ENCODE data around the gene RNF220.

Gene RNF220

GRCh38 chr1:44616991-44617702, 212.1 kb downstream of the RNF220 start:
- DNase-seq, result no peak

GRCh38 chr1:44617703-44618029, 212.6 kb downstream of the RNF220 start:
- DNase-seq, result no peak

GRCh38 chr1:44619261-44619900, 214.3 kb downstream of the RNF220 start:
- DNase-seq, result no peak

GRCh38 chr1:44620072-44620471, 215.0 kb downstream of the RNF220 start:
- DNase-seq, result no peak

- DNase-seq, result no peak
Measured at GRCh38 chr1:44621841-44622286, 216.8 kb downstream of the RNF220 start.

- no peak for DNase-seq
Measured at GRCh38 chr1:44624268-44624901, 219.3 kb downstream of the RNF220 start.

- no peak for DNase-seq
Measured at GRCh38 chr1:44625348-44625747, 220.3 kb downstream of the RNF220 start.

- DNase-seq, result no peak
Measured at GRCh38 chr1:44628962-44629756, 224.1 kb downstream of the RNF220 start.

- no peak for DNase-seq
Measured at GRCh38 chr1:44630116-44630515, 225.1 kb downstream of the RNF220 start.

GRCh38 chr1:44631333-44631646, 226.2 kb downstream of the RNF220 start:
- no peak for DNase-seq

GRCh38 chr1:44631647-44632539, 226.8 kb downstream of the RNF220 start:
- DNase-seq, result no peak

GRCh38 chr1:44632598-44632997, 227.5 kb downstream of the RNF220 start:
- no peak for DNase-seq

GRCh38 chr1:44634606-44635189, 229.6 kb downstream of the RNF220 start:
- no peak for DNase-seq

- no peak for DNase-seq
Measured at GRCh38 chr1:44635439-44635838, 230.4 kb downstream of the RNF220 start.

GRCh38 chr1:44636083-44636687, 231.1 kb downstream of the RNF220 start:
- no peak for DNase-seq

- no peak for DNase-seq
Measured at GRCh38 chr1:44636688-44637598, 231.9 kb downstream of the RNF220 start.

GRCh38 chr1:44637702-44638411, 232.8 kb downstream of the RNF220 start:
- no peak for DNase-seq

GRCh38 chr1:44640200-44640853, 235.3 kb downstream of the RNF220 start:
- no peak for DNase-seq

Measured in GDM1 (cell line).